Measurements from ENCODE around the gene PSMB7. TPM values are rescaled to one million over a fixed set of nuclear protein-coding genes. Genes with fewer than 3 reads are reported as not detected.

The PSMB7 gene
- total and polyA plus RNA-seq, 2 of the 8 experiments (the other 6 are each of a cell fraction or from before 2014, with no cell fraction given) = 222 to 357 TPM

GRCh38 chr9:124428751-124429529 lies 13.7 kb upstream of the PSMB7 start (continued):
- TF ChIP-seq ATF3 (IDR thresholded peaks at IDR 0.05; ENCODE audit: insufficient read depth, low read depth, low read length) (no peak), NRF1 (IDR thresholded peaks at IDR 0.05; ENCODE audit: low read depth, low read length) (no peak), EGR1 (IDR thresholded peaks at IDR 0.05; ENCODE audit: borderline replicate concordance, low read depth, low read length) (no peak), MAFK (IDR thresholded peaks at IDR 0.05; ENCODE audit: low read depth, low read length) (no peak), USF2 (IDR thresholded peaks at IDR 0.05; ENCODE audit: low read length) (no peak)

All from H1 (cell line).